Measurements from ENCODE around the gene EHMT1. TPM values are rescaled to one million over a fixed set of nuclear protein-coding genes. Genes with fewer than 3 reads are reported as not detected.
"Not testable (repeated sequence)": the region's sequence is repeated elsewhere in the genome, so short reads cannot be mapped to it uniquely, and the experiment has no call there.

The EHMT1 gene
- polyA plus RNA-seq, 5 donors = 64.9 to 91.2 (median 73.8) TPM

- DNase-seq = no peak
Observed at GRCh38 chr9:137757613-137758029, 138.8 kb downstream of the EHMT1 start.

DNA sequence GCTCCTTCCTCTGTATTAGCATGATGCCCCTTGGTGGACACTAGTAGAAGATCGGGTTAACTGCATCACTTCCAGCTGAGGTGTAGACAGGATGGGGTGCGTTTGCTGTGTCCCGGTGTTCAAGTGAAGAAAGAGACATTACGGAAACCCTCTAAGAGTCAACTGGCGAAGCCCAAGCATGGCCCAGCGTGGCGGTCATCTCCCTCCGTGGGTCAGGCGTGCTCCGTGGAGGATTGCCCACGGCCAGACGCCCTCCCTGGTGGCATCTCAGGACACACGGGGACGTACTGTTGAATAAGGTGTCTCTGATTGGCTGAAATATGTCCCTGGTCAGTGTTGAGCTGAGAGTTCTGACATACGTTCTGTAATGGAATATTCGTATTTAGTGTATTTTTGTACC is 139.3 kb downstream of the EHMT1 start:
- no peak for DNase-seq

DNA sequence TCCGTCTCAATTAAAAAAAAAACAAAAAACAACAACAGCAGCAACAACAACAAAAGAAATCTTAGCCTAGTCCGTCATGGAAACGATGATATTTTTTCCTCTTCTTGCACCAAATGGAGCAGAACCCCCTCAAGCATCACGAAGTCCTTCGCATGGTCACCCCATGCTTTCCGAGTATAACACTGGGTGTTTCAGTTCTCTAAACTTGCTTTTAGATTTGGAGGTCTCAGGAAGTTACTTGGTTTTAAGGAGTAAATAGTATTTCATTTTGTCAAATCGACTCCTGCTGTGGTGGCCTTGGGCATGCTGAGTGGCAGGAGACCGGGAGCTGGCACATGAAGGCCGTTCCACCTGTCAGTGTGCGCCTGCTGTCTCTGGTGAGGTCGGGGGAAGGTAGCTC is 140.3 kb downstream of the EHMT1 start:
- DNase-seq = no peak

- no peak for DNase-seq
Observed at GRCh38 chr9:137759649-137760321, 141.0 kb downstream of the EHMT1 start.

DNA sequence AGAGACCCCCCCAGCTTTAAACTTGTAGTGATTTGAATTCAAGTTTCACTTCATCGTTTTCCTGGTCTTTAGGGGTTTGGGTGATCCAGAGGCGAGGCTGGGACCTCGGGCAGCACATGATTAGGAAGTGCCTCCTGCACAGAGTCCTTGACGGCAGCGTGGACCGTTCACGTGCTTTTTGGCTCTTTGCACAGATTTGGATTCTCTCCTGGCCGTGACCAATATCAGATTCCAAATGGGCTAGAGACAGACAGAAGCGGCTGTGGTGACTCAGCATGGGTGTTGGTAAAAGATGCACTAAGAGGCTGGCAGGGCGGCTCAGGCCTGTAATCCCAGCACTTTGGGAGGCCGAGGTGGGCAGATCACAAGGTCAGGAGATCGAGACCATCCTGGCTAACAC is 141.6 kb downstream of the EHMT1 start:
- DNase-seq = no peak

DNA sequence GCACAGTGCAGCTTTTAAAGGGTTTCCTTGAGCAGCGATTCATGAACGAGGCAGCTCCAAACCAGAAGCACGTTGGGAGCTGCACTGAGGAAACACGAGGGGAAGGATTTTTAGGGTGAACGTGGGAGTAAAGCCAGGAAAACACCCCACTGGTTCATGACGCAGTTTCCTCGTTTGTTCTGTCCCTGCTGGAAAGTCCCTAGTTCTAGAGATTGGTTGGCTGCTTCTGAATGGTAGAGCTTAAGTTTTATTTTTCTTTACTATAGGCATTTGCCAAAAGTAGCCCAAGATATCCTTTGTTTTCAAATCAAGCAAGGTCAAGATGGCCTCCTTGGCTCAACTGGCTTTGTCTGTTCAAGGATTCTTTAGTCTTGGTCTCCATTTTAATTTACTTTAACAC is 142.2 kb downstream of the EHMT1 start:
- no peak for DNase-seq

DNA sequence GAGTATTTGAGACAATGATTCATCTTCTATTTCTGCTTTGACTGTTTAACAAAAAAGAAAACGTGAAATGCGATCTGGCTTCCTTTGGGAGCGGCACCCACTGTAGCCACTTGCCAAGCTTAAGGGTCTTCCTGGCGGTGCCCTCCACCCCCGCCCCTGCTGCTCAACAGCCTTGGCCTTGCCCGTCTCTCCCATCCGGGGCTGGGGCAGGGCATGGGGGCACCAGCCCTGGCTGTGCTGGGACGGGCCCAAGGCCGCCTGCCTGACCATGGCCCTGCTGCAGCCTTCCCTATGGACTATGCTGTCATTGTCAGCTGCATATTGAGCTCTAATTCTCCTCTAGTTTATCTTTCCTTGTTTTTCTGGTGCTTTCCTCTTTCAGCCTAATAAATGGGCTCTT is 143.0 kb downstream of the EHMT1 start:
- no peak for DNase-seq

GRCh38 chr9:137762414-137763061 is 143.7 kb downstream of the EHMT1 start:
- DNase-seq = no peak

GRCh38 chr9:137763271-137763955 is 144.6 kb downstream of the EHMT1 start:
- DNase-seq = no peak

DNA sequence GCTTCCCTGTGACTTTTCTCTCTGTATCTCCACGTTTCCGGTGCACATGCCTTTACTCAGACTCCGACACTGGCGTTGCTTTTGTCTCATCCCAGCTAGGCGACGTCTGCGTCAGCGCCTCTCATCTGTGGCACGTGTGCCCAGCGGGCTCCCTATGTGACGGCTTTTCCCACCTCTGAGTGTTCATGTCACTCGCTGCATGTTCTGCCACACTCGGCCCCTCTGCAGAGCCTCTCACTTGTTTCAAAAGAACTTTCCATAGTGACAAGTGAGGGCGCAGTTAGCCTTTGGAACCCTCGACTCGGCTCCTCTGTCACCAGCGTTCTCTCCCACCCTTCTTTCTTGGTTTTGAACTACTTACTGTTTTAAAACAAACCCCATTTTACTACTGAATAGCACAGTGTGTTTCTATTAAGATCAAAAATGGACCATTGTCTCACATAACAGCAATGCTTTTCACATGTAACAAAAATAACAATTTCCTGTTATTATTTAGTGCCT is 145.4 kb downstream of the EHMT1 start:
- no peak for DNase-seq

DNA sequence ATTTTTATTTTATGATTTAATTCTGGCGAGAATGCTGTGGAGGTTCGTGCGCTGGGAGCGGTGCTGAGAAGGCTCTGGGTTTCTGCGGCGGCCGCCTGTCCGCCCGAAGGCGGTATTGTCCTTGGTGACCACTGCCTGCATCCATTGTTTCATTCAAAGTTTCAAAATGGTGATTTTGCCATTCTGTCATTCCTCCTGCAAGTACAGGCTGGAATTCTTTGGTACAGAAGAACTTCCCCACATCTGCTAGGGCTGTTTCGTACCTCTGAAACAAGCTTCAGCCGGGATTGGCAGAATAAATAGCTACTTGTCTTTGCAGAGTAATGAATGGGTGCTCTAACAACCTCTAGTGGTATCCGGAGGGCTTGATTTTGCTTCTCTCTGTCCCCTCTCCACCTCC is 146.2 kb downstream of the EHMT1 start:
- DNase-seq = no peak

- no peak for DNase-seq
Observed at GRCh38 chr9:137765536-137765935, 146.7 kb downstream of the EHMT1 start.

- no peak for DNase-seq
Observed at GRCh38 chr9:137771580-137771979, 152.8 kb downstream of the EHMT1 start.

GRCh38 chr9:137772281-137772873 is 153.6 kb downstream of the EHMT1 start:
- no peak for DNase-seq

GRCh38 chr9:137774775-137775386 is 156.1 kb downstream of the EHMT1 start:
- DNase-seq = no peak

- no peak for DNase-seq
Observed at GRCh38 chr9:137776306-137776995, 157.6 kb downstream of the EHMT1 start.

- DNase-seq = no peak
Observed at GRCh38 chr9:137777761-137778160, 159.0 kb downstream of the EHMT1 start.

DNA sequence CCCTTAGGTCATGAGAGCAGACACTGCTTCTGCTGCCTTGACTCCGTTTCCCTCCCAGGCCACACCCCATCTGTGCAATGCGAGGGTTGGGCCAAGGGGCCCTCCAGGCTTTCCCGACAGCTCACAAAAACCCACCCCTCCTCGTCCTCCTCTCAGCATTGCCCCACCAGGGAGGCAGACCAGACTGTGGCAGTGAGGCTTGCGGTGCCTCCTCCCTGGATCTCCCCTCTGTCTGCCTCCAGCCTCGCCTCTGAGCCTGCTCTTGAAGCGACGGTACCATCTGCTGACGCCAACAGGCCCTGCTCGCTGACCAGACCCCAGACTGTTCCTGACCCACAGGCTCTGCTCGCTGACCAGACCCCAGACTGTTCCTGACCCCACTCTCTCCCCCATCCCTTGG is 159.5 kb downstream of the EHMT1 start:
- no peak for DNase-seq

GRCh38 chr9:137778914-137779313 is 160.1 kb downstream of the EHMT1 start:
- DNase-seq = no peak

- not testable (repeated sequence) for DNase-seq
Observed at GRCh38 chr9:137780031-137780430, 161.2 kb downstream of the EHMT1 start.

DNA sequence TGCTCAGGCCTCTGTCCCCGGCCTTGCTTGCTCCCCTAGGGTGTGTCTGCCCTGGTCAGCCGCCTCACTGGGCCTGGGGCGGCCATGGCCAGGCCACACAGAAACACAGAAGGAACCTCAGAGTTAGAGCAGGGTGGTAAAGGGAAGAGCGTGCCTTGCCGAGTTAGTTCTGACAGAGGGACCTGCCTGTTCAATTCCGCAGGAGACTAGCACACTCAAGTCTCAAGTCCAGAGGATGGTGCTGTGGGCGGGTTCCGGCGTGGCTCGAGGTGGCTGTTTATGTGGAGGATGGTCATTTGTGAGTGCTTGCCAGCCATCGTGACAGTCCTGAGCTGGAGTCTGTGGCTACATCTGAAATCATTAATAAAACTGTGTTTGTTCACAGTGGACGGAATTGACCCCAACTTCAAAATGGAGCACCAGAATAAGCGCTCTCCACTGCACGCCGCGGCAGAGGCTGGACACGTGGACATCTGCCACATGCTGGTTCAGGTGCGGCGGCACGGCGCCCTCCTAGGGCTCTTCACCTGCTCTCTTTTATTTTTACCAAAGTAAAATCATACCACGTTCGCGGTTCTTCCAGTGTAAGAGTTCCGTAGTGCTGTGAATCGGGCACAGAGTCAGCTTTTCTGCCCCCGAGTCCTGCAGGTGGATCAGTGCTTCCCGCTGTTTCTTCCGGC is 163.2 kb downstream of the EHMT1 start:
- no peak for DNase-seq

Measured in right lung (tissue), 5 donors.